SW 1271 (cell line): ENCODE measurements around the gene ASB15.

Source experiments
- DNase-seq, 2 experiments: peaks; one replicate each; lab custom pipeline; 2025; lab: John Stamatoyannopoulos, UW

The ASB15 gene

GRCh38 chr7:123635551-123636359 lies 34.1 kb downstream of the ASB15 start:
- peak; percentile 14 to 60 for DNase-seq

- no peak for DNase-seq
Observed at GRCh38 chr7:123637203-123637602, 35.6 kb downstream of the ASB15 start.

GRCh38 chr7:123637878-123638277 lies 36.3 kb downstream of the ASB15 start:
- DNase-seq: no peak

GRCh38 chr7:123639631-123640030 lies 38.0 kb downstream of the ASB15 start:
- no peak for DNase-seq

- no peak for DNase-seq
Observed at GRCh38 chr7:123640583-123640982, 39.0 kb downstream of the ASB15 start.

GRCh38 chr7:123641901-123642300 lies 40.3 kb downstream of the ASB15 start:
- no peak for DNase-seq

GRCh38 chr7:123643495-123644441 lies 42.1 kb downstream of the ASB15 start:
- DNase-seq: peak in 1 of 2 experiments; percentile 32

GRCh38 chr7:123645516-123645915 lies 43.9 kb downstream of the ASB15 start:
- no peak for DNase-seq

- DNase-seq: no peak
Observed at GRCh38 chr7:123647106-123647730, 45.6 kb downstream of the ASB15 start.

GRCh38 chr7:123649964-123650363 lies 48.3 kb downstream of the ASB15 start:
- peak in 1 of 2 experiments; percentile 5 for DNase-seq

GRCh38 chr7:123650595-123650994 lies 49.0 kb downstream of the ASB15 start:
- DNase-seq: no peak

GRCh38 chr7:123652406-123652805 lies 50.8 kb downstream of the ASB15 start:
- no peak for DNase-seq

GRCh38 chr7:123653162-123653561 lies 51.5 kb downstream of the ASB15 start:
- no peak for DNase-seq

- DNase-seq: no peak
Observed at GRCh38 chr7:123655614-123656013, 54.0 kb downstream of the ASB15 start, which contains the start of gene LMOD2. Gene LMOD2, plus strand, starts transcription at chr7:123655866. Its CDS starts 98 bp downstream, at chr7:123655964.

- DNase-seq: no peak
Observed at GRCh38 chr7:123656544-123657303, 55.1 kb downstream of the ASB15 start.

GRCh38 chr7:123657304-123657685 lies 55.7 kb downstream of the ASB15 start:
- no peak for DNase-seq

GRCh38 chr7:123658023-123658422 lies 56.4 kb downstream of the ASB15 start:
- no peak for DNase-seq

- no peak for DNase-seq
Observed at GRCh38 chr7:123660514-123661354, 59.1 kb downstream of the ASB15 start.

- no peak for DNase-seq
Observed at GRCh38 chr7:123661765-123662164, 60.1 kb downstream of the ASB15 start.

- DNase-seq: no peak
Observed at GRCh38 chr7:123662293-123662692, 60.7 kb downstream of the ASB15 start.

GRCh38 chr7:123662755-123663154 lies 61.1 kb downstream of the ASB15 start:
- DNase-seq: no peak
